ENCODE data around the gene LRRC75A.
"Not testable (repeated sequence)": the region's sequence is repeated elsewhere in the genome, so short reads cannot be mapped to it uniquely, and the experiment has no call there.

Gene LRRC75A

GRCh38 chr17:16447676-16448075 lies 44.3 kb downstream of the LRRC75A start:
- DNase-seq: no peak

- DNase-seq: no peak
These were observed 45.5 kb downstream of the LRRC75A start for GRCh38 chr17:16446338-16446983.

- DNase-seq: no peak
These were observed 47.6 kb downstream of the LRRC75A start for GRCh38 chr17:16444258-16444886.

GRCh38 chr17:16443511-16444257 lies 48.3 kb downstream of the LRRC75A start:
- no peak for DNase-seq

- DNase-seq: no peak
These were observed 49.1 kb downstream of the LRRC75A start for GRCh38 chr17:16442594-16443510.

GRCh38 chr17:16442141-16442540 lies 49.9 kb downstream of the LRRC75A start:
- no peak for DNase-seq

GRCh38 chr17:16440901-16441629 lies 50.9 kb downstream of the LRRC75A start:
- DNase-seq: no peak

GRCh38 chr17:16440354-16440753 lies 51.6 kb downstream of the LRRC75A start:
- DNase-seq: not testable (repeated sequence)

GRCh38 chr17:16439811-16440351 lies 52.1 kb downstream of the LRRC75A start:
- no peak for DNase-seq

- no peak for DNase-seq
These were observed 52.6 kb downstream of the LRRC75A start for GRCh38 chr17:16439303-16439791.

GRCh38 chr17:16438557-16439302 lies 53.3 kb downstream of the LRRC75A start:
- DNase-seq: peak; percentile 92

- DNase-seq: no peak
These were observed 53.8 kb downstream of the LRRC75A start for GRCh38 chr17:16438173-16438556.

GRCh38 chr17:16437083-16437482 lies 54.9 kb downstream of the LRRC75A start:
- no peak for DNase-seq

- DNase-seq: no peak
These were observed 55.8 kb downstream of the LRRC75A start for GRCh38 chr17:16435925-16436886.

- no peak for DNase-seq
These were observed 57.3 kb downstream of the LRRC75A start for GRCh38 chr17:16434662-16435061.

GRCh38 chr17:16433514-16433913 lies 58.5 kb downstream of the LRRC75A start:
- DNase-seq: no peak

- no peak for DNase-seq
These were observed 60.0 kb downstream of the LRRC75A start for GRCh38 chr17:16432017-16432416.

GRCh38 chr17:16430650-16431049 lies 61.3 kb downstream of the LRRC75A start:
- no peak for DNase-seq

- no peak for DNase-seq
These were observed 62.9 kb downstream of the LRRC75A start for GRCh38 chr17:16429083-16429482.
